ENCODE measurements around the gene BORA. TPM values are rescaled to one million over a fixed set of nuclear protein-coding genes. Genes with fewer than 3 reads are reported as not detected.
"Not testable (repeated sequence)": the region's sequence is repeated elsewhere in the genome, so short reads cannot be mapped to it uniquely, and the experiment has no call there.

BORA gene
- total and polyA plus RNA-seq, 8 donors, result 0.51 to 1.9 (median 1.2) TPM

DNA sequence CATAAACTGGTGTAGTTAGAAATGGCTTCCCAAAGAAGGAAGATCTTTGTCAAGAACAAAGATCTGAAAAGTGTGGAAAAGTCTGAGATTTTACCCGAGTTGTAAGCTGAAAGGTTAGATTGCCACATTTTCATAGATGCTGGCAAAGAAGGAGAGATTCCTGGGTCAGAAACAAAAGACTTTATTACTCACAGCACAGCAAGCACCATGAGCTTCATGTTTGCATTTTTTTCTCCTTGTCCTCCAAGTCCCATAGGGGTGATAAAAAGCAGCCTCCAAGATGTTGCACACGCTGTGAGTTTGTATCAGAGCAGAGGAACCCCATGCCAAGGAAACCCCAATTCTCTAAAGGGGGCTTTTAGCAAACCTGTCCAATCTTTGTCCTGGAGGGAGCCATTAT is 29.6 kb upstream of the BORA start:
- intact Hi-C loops (cut with DNase I), result no loop called here

DNA sequence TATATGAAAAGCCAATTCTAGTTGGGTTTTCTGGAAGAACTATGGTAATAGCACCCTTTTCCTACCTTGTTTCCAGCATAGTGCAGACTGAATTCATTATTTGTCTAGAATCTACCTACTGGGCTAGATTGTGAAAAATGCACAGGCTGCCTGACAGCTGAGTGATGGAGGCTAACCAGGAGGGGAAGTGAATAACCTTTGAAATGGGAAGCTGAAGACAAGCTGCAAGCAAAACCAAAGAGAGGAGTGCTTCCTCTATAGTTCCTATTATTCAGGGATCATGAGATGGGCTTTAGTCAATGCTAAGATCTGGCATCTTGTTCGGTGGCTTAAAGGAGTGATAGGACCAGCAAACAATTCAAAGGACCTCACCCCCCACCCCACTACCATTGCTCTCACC is 27.2 kb upstream of the BORA start:
- 33 to 46% methylated on average over 1 of the region's 1 CpG for WGBS, 2 donors
- TF ChIP-seq CTCF (IDR thresholded peaks at IDR 0.05), result no peak
- H3K4me1 ChIP-seq, result no peaks in the 10 kb centered on the region
- no peak overlapping the region for H3K4me3 ChIP-seq
- H3K36me3 ChIP-seq, result no peaks in the 10 kb centered on the region
- DNase-seq, result no peak
- intact Hi-C loops (cut with DNase I), result no loop called here
- H3K9me3 ChIP-seq, result peaks cover 0 to 2% (median 0%) of the 10 kb centered on the region in 4 donors
- FAIRE-seq, result no peak
- H3K27ac ChIP-seq, result no peak overlapping the region
- no peak for ATAC-seq
- no peaks in the 10 kb centered on the region for H3K27me3 ChIP-seq

More for the DNA sequence above, 29.6 kb upstream of the BORA start:
- H3K27ac ChIP-seq, result no peak overlapping the region
- DNase-seq (no peak), ATAC-seq (no peak), FAIRE-seq (no peak)
- 55 to 73% methylated on average over 2 of the region's 2 CpGs for WGBS, 2 donors
- no peak for TF ChIP-seq CTCF (IDR thresholded peaks at IDR 0.05)
- H3K36me3 ChIP-seq, result no peaks in the 10 kb centered on the region
- no peaks in the 10 kb centered on the region for H3K4me1 ChIP-seq
- H3K4me3 ChIP-seq, result no peak overlapping the region
- H3K27me3 ChIP-seq, result no peaks in the 10 kb centered on the region
- H3K9me3 ChIP-seq, result peaks cover 0 to 2% (median 0%) of the 10 kb centered on the region in 4 donors

DNA sequence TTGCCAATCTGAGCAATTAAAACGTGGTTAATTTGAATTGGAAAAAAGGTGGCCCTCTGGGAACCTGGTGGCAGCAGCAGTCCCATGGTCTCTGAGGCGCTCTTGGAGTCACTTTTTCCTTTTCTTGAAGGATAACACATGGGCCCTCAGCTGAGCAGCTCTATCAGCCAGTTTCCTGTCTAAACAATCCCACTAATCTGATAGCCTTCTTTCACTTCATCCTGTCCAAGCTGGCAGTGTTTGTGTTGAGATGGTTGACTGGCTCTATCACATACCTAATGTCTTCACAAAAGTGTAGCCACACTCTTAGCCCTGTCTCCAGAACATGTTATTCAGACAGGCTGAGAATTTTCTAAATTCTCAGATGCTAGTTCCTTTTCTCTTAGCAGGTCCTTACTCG is 10.9 kb upstream of the BORA start:
- Histone ChIP-seq H3K4me1 (no peaks in the 10 kb centered on the region), H3K4me3 (no peak overlapping the region), H3K27ac (no peak overlapping the region), H3K27me3 (no peaks in the 10 kb centered on the region), H3K9me3 (no peaks in the 10 kb centered on the region), H3K36me3 (peaks cover 0 to 10% (median 0%) of the 10 kb centered on the region in 3 donors)
- TF ChIP-seq CTCF (IDR thresholded peaks at IDR 0.05), result no peak
- no peak for FAIRE-seq
- no peak for ATAC-seq
- intact Hi-C loops (cut with DNase I), result no loop called here
- no peak for DNase-seq
- 62% methylated on average over 3 of the region's 3 CpGs for WGBS, 2 donors

DNA sequence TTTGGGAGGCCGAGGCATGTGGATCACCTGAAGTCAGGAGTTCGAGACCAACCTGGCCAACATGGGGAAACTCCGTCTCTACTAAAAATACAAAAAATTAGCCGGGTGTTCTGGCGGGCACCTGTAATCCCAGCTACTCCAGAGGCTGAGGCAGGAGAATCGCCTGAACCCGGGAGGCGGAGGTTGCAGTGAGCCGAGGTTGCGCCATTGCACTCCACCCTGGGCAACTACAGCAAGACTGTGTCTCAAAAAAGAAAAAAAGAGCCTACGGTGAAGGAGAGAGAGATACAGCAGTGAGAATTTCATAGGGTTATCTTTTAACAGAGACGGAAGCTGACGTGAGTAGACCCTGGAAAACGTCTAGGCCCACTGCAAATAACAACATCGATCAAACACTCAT is 1.5 kb upstream of the BORA start:
- ATAC-seq; H3K36me3 ChIP-seq; H3K27me3 ChIP-seq; H3K9me3 ChIP-seq; intact Hi-C loops (cut with DNase I); H3K27ac ChIP-seq; FAIRE-seq; DNase-seq: not testable (repeated sequence)
- WGBS, 2 donors, result 82 to 86% methylated on average over 15 of the region's 15 CpGs
- H3K4me3 ChIP-seq, result peak overlapping the region in 2 of 4 donors; percentile 95 to 97
- H3K4me1 ChIP-seq, result peaks cover 0 to 12% (median 4%) of the 10 kb centered on the region in 3 donors

DNA sequence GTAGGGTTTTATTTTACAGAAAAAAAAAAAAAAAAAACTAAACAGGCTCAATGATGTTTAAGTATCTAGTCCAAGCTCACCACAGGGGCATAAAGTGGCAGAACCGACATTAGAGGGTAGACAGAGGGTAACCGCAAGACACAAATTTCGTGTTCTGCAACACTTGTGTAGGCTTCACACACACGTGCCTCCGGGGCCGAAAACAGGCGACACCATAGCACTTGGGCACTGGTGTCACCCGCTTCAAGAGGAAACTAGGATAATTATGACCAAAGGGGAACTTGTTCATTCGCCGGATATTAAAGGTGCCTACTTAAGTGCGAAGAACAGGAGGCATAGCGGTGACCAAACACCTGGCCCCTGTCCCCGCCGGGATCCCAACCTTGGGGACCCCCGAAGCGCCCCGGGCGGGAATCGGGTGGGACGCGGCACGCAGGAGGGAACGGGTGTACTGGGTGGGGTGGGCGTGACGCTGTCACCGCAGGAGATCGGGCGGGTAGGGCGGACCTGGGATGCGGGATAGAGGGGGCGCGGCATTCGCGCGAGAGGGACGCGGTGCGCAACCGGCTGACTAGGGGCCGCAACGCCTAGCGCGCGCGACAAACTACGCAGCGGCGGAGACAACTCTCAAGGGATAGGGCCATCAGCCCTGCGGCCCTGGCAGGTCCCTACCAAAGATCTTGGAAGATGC is 852 bp upstream of the BORA start:
- peaks cover 0 to 12% (median 4%) of the 10 kb centered on the region in 3 donors for H3K4me1 ChIP-seq
- peak overlapping the region; percentile 13 to 53 (median 48) for H3K27ac ChIP-seq
- WGBS, 2 donors, result 1 to 2% methylated on average over 40 to 49 of the region's 49 CpGs
- H3K9me3 ChIP-seq, result no peaks in the 10 kb centered on the region
- intact Hi-C loops (cut with DNase I), result no loop called here
- ATAC-seq (peak; percentile 21 to 53 (median 36)), DNase-seq (peak in 4 of 6 donors; percentile 14 to 78 (median 56)), FAIRE-seq (no peak)
- no peaks in the 10 kb centered on the region for H3K36me3 ChIP-seq
- TF ChIP-seq CTCF (IDR thresholded peaks at IDR 0.05), result no peak
- H3K4me3 ChIP-seq, result peak overlapping the region; percentile 82 to 99 (median 96)
- H3K27me3 ChIP-seq, result no peaks in the 10 kb centered on the region

Measured in pancreas (tissue), 10 donors.